Karpas-422 (cell line): ENCODE measurements around the gene SNED1. TPM values are rescaled to one million over a fixed set of nuclear protein-coding genes. Genes with fewer than 3 reads are reported as not detected.

Experiments used
- DNase-seq: peaks from one replicate; pipeline ENCODE4 v3.0.0-alpha.2; 2015
- H2AFZ ChIP-seq: fragments of 200-600 bp; sonication (generic); 2 replicates; pipeline ENCODE4 v1.6.1; 2014; ENCODE audit warnings: antibody characterized with exemption, low read length, mixed read lengths
- H3K27ac ChIP-seq: fragments of 200-600 bp; sonication (generic); 2 replicates; pipeline ENCODE4 v1.5.1; 2014; ENCODE audit warnings: mild to moderate bottlenecking, low read length, moderate library complexity
- H3K27me3 ChIP-seq: fragments of 200-600 bp; sonication (generic); 2 replicates; pipeline ENCODE4 v1.6.1; 2014; ENCODE audit warnings: low read length, mixed read lengths
- H3K36me3 ChIP-seq: fragments of 200-600 bp; sonication (generic); 2 replicates; pipeline ENCODE4 v1.6.1; 2014; ENCODE audit warnings: low read length, mixed read lengths; ENCODE audit not compliant: insufficient read depth
- H3K4me1 ChIP-seq: fragments of 200-600 bp; sonication (generic); 2 replicates; pipeline ENCODE4 v1.6.1; 2014; ENCODE audit warnings: mild to moderate bottlenecking, low read length, mixed read lengths
- H3K4me2 ChIP-seq: fragments of 200-600 bp; sonication (generic); 2 replicates; pipeline ENCODE4 v1.6.1; 2014; ENCODE audit warnings: low read length, low read depth, mild to moderate bottlenecking; ENCODE audit not compliant: poor library complexity, severe bottlenecking
- H3K4me3 ChIP-seq: fragments of 200-600 bp; sonication (generic); 2 replicates; pipeline ENCODE4 v1.5.1; 2014; ENCODE audit warnings: mild to moderate bottlenecking, antibody characterized with exemption, low read length, mixed read lengths
- H3K79me2 ChIP-seq: fragments of 200-600 bp; sonication (generic); 2 replicates; pipeline ENCODE4 v1.6.1; 2014; ENCODE audit warnings: mild to moderate bottlenecking, low read length, mixed read lengths
- H3K9ac ChIP-seq: fragments of 200-600 bp; sonication (generic); 2 replicates; pipeline ENCODE4 v1.6.0; 2014; ENCODE audit warnings: low read length
- H3K9me2 ChIP-seq: fragments of 200-600 bp; sonication (generic), shearing (Covaris generic); replicated peaks from 2 replicates; pipeline ENCODE4 v1.6.0; 2014; ENCODE audit warnings: mild to moderate bottlenecking, low read length, moderate library complexity; ENCODE audit not compliant: insufficient read depth
- H3K9me3 ChIP-seq: fragments of 300-700, 200-600 bp; sonication (generic); 2 replicates; pipeline ENCODE4 v1.6.1; 2014; ENCODE audit warnings: low read length, mixed read lengths
- H4K20me1 ChIP-seq: fragments of 200-600 bp; sonication (generic); 2 replicates; pipeline ENCODE4 v1.6.1; 2014; ENCODE audit warnings: mild to moderate bottlenecking, antibody characterized with exemption, low read length, low read depth; ENCODE audit not compliant: insufficient read depth
- total RNA-seq: library from RNA; depleted of rRNA; stranded (reverse); fragments of >200 nt; shearing (Covaris generic); gene quantifications from 2 replicates; pipeline ENCODE4 v1.2.3, GENCODE V29; 2014; ENCODE audit warnings: low replicate concordance

Gene SNED1
- total RNA-seq, 1 experiment from 2014 or later = 1.9 TPM

DNA sequence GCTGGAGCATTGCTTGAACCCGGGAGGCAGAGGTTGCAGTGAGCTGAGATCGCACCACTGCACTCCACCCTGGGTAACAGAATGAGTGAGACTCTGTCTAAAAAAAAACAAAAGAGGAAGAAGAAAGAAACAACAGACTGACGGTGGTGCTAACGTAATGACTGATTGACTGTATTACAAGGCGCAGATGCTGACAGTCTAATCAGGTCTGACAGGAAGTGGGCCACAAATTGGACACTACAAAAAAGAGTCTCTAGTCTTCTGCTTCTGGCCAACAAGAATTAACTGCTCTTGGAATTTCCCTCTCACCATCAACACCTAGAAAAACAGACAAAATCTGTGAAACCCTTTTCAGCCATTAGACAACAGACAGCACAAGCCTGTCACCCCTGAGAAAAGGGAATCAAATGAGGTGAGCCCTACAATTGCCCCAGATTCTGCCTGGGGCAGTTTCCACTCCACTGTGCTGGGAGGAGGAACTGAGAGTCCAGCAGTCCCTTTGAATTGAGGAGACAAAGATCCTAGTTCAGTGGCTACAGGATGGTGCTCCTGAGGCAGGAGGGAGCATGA is 43.3 kb downstream of the SNED1 start:
- H3K36me3 ChIP-seq = no peaks in the 10 kb centered on the region
- H3K79me2 ChIP-seq = no peaks in the 10 kb centered on the region
- no peaks in the 10 kb centered on the region for H3K9me2 ChIP-seq
- peak overlapping the region; percentile 19 for H3K4me3 ChIP-seq
- H4K20me1 ChIP-seq = 0 out of 2 replicates have a peak, but pooled peaks cover 4% of the 10 kb centered on the region
- peaks cover 76% of the 10 kb centered on the region for H3K4me1 ChIP-seq
- peak; percentile 71 for DNase-seq
- peak overlapping the region; percentile 55 for H3K4me2 ChIP-seq
- peak overlapping the region; percentile 76 for H3K27ac ChIP-seq
- H3K27me3 ChIP-seq = peaks cover 2% of the 10 kb centered on the region; the same call in 1 of the 2 replicates
- H2AFZ ChIP-seq = no peak overlapping the region; the same call in 1 of the 2 replicates
- H3K9me3 ChIP-seq = no peaks in the 10 kb centered on the region
- H3K9ac ChIP-seq = peak overlapping the region; percentile 37

GRCh38 chr2:241043581-241043980 is 45.2 kb downstream of the SNED1 start:
- Histone ChIP-seq H3K36me3 (no peaks in the 10 kb centered on the region), H2AFZ (no peak overlapping the region), H3K27me3 (no peaks in the 10 kb centered on the region; the same call in 1 of the 2 replicates), H3K4me2 (peak overlapping the region; percentile 21), H3K27ac (no peak overlapping the region; the same call in 1 of the 2 replicates), H3K4me1 (peaks cover 57% of the 10 kb centered on the region), H3K9ac (no peak overlapping the region), H3K9me2 (no peaks in the 10 kb centered on the region), H4K20me1 (0 out of 2 replicates have a peak, but pooled peaks cover 2% of the 10 kb centered on the region), H3K4me3 (no peak overlapping the region), H3K9me3 (no peaks in the 10 kb centered on the region), H3K79me2 (no peaks in the 10 kb centered on the region)
- no peak for DNase-seq

GRCh38 chr2:241047253-241048010 is 49.0 kb downstream of the SNED1 start:
- Histone ChIP-seq H3K36me3 (no peaks in the 10 kb centered on the region), H3K27me3 (no peaks in the 10 kb centered on the region; the same call in 1 of the 2 replicates), H3K4me2 (no peak overlapping the region), H3K9ac (no peak overlapping the region), H3K9me2 (no peaks in the 10 kb centered on the region), H3K4me1 (peaks cover 18% of the 10 kb centered on the region), H3K4me3 (no peak overlapping the region), H2AFZ (no peak overlapping the region), H3K27ac (no peak overlapping the region), H3K9me3 (no peaks in the 10 kb centered on the region), H3K79me2 (no peaks in the 10 kb centered on the region), H4K20me1 (no peaks in the 10 kb centered on the region)
- no peak for DNase-seq

DNA sequence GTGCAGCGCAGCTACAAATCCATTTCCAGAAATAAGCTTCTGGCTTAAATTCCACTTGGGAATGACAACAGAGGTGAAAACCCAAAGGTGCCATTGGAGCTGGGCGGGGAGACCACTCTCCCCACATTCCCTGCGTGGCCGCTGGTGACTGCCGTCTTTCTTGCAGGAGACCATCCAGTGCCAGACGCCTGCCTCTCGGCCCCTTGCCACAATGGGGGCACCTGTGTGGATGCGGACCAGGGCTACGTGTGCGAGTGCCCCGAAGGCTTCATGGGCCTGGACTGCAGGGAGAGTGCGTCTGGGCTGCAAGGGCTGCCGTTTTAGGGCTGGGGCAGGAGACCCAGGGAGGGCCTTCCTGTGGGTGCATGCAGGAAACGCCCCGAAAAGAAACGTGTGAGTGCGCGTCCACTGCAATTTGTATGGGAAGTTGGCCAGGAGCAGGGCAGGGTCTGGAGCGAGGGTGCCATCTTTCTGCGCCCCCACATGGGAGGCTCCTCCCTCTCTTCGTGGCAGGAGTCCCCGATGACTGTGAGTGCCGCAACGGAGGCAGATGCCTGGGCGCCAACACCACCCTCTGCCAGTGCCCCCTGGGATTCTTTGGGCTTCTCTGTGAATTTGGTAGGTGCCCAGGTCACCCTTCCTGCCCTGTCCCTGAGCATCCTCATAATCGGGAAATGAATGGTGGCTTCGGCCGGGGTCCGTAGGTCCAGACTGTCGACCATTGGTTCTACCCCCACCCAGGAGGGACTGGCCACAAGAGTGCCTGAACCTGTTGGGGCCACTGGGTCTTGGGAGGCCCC is 49.9 kb downstream of the SNED1 start:
- no peak overlapping the region for H2AFZ ChIP-seq
- DNase-seq = no peak
- no peak overlapping the region for H3K9ac ChIP-seq

DNA sequence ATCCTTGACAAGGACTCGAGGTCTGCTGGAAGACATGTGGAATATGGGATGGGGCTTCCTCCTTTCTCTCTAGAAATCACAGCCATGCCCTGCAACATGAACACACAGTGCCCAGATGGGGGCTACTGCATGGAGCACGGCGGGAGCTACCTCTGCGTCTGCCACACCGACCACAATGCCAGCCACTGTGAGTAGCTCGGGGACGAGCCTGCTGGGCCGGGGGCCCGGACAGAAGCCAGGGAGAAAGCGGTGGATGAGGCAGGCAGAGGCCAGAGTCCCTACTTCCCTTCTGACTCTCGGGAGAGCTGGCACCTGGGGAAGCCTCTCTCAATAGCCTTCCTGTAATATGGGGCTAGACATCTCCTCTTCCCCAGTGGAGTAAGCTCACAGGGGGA is 50.5 kb downstream of the SNED1 start:
- Histone ChIP-seq H3K27ac (no peak overlapping the region), H3K36me3 (no peaks in the 10 kb centered on the region), H4K20me1 (no peaks in the 10 kb centered on the region), H3K79me2 (no peaks in the 10 kb centered on the region), H3K9me2 (no peaks in the 10 kb centered on the region), H3K4me3 (no peak overlapping the region), H3K27me3 (no peaks in the 10 kb centered on the region; the same call in 1 of the 2 replicates), H3K4me2 (no peak overlapping the region), H3K9ac (no peak overlapping the region), H2AFZ (no peak overlapping the region), H3K9me3 (no peaks in the 10 kb centered on the region), H3K4me1 (peaks cover 3% of the 10 kb centered on the region)
- no peak for DNase-seq

More for the DNA sequence above, 49.9 kb downstream of the SNED1 start:
- Histone ChIP-seq H3K4me1 (peaks cover 9% of the 10 kb centered on the region), H3K4me2 (no peak overlapping the region), H4K20me1 (no peaks in the 10 kb centered on the region), H3K9me2 (no peaks in the 10 kb centered on the region), H3K4me3 (no peak overlapping the region), H3K27me3 (no peaks in the 10 kb centered on the region; the same call in 1 of the 2 replicates), H3K79me2 (no peaks in the 10 kb centered on the region), H3K36me3 (no peaks in the 10 kb centered on the region), H3K9me3 (no peaks in the 10 kb centered on the region), H3K27ac (no peak overlapping the region)

GRCh38 chr2:241049739-241050623 is 51.6 kb downstream of the SNED1 start:
- no peak for DNase-seq

GRCh38 chr2:241050624-241051577 is 52.5 kb downstream of the SNED1 start:
- no peak overlapping the region for H3K4me2 ChIP-seq
- no peaks in the 10 kb centered on the region for H3K27me3 ChIP-seq
- H3K9me2 ChIP-seq = no peaks in the 10 kb centered on the region
- no peaks in the 10 kb centered on the region for H3K4me1 ChIP-seq
- no peaks in the 10 kb centered on the region for H3K9me3 ChIP-seq
- no peak overlapping the region for H2AFZ ChIP-seq
- no peak overlapping the region for H3K27ac ChIP-seq
- no peak overlapping the region for H3K9ac ChIP-seq
- H3K4me3 ChIP-seq = no peak overlapping the region
- no peaks in the 10 kb centered on the region for H4K20me1 ChIP-seq
- DNase-seq = no peak
- no peaks in the 10 kb centered on the region for H3K79me2 ChIP-seq
- H3K36me3 ChIP-seq = no peaks in the 10 kb centered on the region

More at GRCh38 chr2:241049739-241050623, 51.6 kb downstream of the SNED1 start:
- H3K79me2 ChIP-seq = no peaks in the 10 kb centered on the region
- no peak overlapping the region for H2AFZ ChIP-seq
- no peak overlapping the region for H3K4me3 ChIP-seq
- no peaks in the 10 kb centered on the region for H3K4me1 ChIP-seq
- no peak overlapping the region for H3K4me2 ChIP-seq
- no peaks in the 10 kb centered on the region for H3K36me3 ChIP-seq
- no peaks in the 10 kb centered on the region for H3K27me3 ChIP-seq
- H3K9ac ChIP-seq = no peak overlapping the region
- no peaks in the 10 kb centered on the region for H3K9me3 ChIP-seq
- no peaks in the 10 kb centered on the region for H4K20me1 ChIP-seq
- no peak overlapping the region for H3K27ac ChIP-seq
- H3K9me2 ChIP-seq = no peaks in the 10 kb centered on the region
